ENCODE data around the gene ODAD4.

Gene ODAD4

DNA sequence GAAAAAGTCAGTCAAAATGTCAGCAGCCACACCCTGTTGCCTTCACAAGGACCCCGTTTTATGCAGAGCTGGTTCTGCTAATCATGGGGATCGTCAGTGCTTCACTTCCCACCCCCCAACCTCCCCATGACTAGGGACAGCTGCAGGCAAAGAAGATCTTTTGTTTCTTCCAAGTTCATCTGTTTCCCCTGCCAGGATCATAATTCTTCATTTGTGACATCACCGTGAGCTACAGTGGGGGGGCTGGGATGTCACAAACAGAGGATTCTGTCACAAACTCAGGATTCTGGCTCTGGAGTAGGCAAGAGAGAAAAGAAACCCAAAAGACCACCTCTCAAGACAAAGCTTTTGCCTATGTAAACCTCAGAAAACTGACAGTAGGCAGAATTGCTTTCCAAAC, 62.2 kb downstream of the ODAD4 start:
- FAIRE-seq (no peak), DNase-seq (ENCODE audit: insufficient read length, low spot score) (no peak)
- TF ChIP-seq, protein P1, sequence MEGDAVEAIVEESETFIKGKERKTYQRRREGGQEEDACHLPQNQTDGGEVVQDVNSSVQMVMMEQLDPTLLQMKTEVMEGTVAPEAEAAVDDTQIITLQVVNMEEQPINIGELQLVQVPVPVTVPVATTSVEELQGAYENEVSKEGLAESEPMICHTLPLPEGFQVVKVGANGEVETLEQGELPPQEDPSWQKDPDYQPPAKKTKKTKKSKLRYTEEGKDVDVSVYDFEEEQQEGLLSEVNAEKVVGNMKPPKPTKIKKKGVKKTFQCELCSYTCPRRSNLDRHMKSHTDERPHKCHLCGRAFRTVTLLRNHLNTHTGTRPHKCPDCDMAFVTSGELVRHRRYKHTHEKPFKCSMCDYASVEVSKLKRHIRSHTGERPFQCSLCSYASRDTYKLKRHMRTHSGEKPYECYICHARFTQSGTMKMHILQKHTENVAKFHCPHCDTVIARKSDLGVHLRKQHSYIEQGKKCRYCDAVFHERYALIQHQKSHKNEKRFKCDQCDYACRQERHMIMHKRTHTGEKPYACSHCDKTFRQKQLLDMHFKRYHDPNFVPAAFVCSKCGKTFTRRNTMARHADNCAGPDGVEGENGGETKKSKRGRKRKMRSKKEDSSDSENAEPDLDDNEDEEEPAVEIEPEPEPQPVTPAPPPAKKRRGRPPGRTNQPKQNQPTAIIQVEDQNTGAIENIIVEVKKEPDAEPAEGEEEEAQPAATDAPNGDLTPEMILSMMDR (IDR thresholded peaks at IDR 0.05; ENCODE audit: insufficient read depth, missing control alignments), result no peak

DNA sequence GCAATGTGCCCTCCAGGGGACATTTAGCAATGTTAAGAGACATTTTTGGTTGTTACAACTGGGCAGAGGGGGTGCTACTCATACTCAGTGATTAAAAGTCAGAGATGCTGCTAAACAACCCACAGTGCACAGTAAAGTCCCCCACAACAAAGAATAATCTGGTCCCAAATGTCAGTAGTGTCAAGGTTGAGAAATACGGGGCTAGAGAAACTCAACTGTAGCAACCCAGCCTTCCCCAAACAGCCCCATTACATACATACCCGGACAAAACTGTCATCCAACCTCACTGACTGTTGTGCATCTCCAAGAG, 66.4 kb downstream of the ODAD4 start:
- TF ChIP-seq, protein P1 (IDR thresholded peaks at IDR 0.05; ENCODE audit: insufficient read depth, missing control alignments), result no peak
- DNase-seq (ENCODE audit: insufficient read length, low spot score), result no peak
- no peak for FAIRE-seq

DNA sequence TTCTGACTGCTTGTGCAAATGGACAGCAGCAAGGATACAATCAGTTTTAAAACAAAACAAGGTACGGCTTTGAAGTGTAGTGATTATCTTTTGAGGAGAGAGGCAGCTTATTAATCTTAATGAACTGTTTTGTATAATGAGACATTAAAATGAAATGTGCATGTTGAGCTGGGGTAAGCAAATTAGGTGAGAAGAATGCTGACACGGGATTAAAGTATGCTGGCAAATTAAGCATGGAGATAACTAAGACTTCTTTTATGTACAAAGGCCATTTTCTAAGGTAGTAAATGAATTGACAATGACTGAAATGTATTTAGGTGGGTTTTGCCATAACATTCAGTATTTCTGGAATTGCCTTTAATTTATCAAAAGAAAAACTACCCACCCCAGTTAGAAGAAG, 68.1 kb downstream of the ODAD4 start:
- TF ChIP-seq, protein P1 (IDR thresholded peaks at IDR 0.05; ENCODE audit: insufficient read depth, missing control alignments), result no peak
- FAIRE-seq, result no peak
- DNase-seq (ENCODE audit: insufficient read length, low spot score), result no peak

DNA sequence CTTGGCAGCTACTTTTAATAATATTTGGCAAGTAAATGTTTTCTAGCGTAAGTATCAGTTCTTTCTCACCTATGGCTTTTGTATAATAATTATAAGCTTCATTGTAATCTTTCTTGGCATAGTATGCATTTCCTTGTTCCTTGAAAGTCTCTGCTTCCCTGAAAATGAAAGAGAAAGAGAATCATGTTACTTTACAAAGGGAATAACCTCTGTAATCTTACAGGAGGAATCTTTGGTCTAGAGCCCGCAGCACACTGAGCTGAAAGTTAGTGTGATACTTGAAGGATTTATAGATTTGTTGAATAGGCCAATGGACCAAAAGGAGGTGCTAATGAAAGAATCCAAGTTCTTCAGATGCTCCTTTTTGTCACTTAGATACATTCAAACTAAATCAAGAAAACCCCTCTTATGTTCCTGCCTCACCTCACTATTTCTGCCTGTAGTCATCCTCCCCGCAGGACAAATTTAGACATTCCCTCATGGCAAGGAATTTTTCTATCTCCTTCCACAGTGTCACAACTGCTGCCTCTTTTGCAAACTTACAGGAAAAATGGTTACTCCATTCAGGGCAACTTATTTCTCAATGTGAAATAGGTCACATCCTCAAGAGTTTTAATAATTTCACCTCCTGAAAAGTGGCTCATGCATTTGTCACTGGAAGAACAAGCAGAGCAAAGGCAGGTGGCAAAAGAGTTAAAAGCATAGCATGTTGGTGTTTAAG, 70.2 kb downstream of the ODAD4 start:
- FAIRE-seq (no peak), DNase-seq (ENCODE audit: insufficient read length, low spot score) (no peak)
- TF ChIP-seq, protein P1 (IDR thresholded peaks at IDR 0.05; ENCODE audit: insufficient read depth, missing control alignments), result no peak

DNA sequence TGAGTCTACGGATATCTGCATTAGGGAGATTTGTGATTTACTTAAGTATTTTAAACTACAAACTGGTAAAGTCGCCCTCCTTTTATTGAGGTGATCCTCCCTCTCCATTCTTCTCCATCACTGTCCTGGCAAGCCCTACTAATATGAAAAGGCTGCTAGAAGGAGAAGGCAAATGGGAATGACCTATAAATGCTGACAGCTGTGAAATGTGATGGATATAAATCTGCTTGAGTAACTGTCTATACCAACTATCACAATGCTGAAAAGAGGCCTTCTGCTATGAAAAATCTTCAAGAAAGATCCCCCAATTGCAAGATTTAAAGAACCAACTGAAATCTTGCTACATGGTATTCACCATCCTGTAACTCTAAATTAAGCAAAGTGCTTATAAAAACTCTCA, 71.3 kb downstream of the ODAD4 start:
- DNase-seq (ENCODE audit: insufficient read length, low spot score) (no peak), FAIRE-seq (no peak)
- TF ChIP-seq, protein P1 (IDR thresholded peaks at IDR 0.05; ENCODE audit: insufficient read depth, missing control alignments), result no peak

DNA sequence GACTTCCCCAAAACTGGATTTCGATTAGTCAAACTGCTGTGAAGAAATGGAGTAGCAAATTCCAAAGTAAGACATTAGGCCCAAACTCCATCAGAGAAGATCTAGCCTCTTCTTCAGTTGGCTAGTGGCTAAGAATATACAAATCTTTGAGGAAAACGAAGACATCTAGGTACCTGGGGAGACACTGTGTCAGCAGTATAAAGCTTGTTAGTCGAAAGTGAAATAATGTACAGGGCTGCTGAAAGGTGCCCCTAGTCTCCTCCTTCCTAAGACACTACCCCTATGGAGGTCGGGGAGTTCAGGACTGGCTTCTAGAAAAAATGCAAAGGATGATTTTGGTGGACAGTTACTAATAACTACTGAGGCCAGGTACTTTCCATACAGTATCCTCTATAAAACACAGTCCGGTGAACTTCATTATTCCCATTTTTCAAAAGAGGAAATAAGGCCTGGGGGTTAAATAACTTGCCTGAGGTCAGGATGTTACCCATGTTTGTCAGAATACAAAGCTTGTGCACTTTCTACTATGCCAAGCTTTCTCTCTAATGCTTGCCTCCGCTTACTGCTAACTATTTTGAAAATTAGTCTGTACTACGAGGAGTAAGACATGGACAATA, 71.9 kb downstream of the ODAD4 start:
- no peak for FAIRE-seq
- DNase-seq (ENCODE audit: insufficient read length, low spot score), result no peak
- TF ChIP-seq, protein P1 (IDR thresholded peaks at IDR 0.05; ENCODE audit: insufficient read depth, missing control alignments), result no peak

DNA sequence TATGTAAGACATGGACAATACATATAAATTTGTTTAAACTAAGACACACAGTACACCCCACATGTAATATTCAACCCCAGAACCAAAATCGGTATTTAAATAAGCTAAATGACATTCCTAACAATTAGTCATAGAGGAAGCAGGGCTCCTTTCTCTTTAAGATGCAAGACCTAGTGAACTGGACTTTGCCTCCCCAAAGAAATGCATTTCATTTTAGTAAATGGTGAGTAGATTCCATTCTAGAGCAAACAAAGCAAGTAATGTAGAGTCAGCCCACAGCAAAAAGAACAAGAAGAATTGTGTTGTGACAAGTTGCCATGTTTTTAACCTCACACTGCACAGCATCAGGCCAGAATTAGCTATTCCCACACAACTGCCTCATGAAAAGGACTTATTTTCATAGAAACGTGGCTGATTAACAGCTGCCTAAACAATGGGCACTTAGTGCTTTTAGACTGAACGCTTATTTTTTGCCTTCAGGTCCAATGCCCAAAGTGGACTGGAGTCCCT, 72.4 kb downstream of the ODAD4 start:
- DNase-seq (ENCODE audit: insufficient read length, low spot score), result no peak
- TF ChIP-seq, protein P1 (IDR thresholded peaks at IDR 0.05; ENCODE audit: insufficient read depth, missing control alignments), result no peak
- no peak for FAIRE-seq
